ENCODE results near the gene FRMD4A. TPM values are rescaled to one million over a fixed set of nuclear protein-coding genes. Genes with fewer than 3 reads are reported as not detected.
A peak's percentile ranks its signal among the peaks of the same experiment; 100 is the strongest.

FRMD4A gene
- total and polyA plus RNA-seq, 2 of the 4 experiments (the other 2 are of a cell fraction), result 30.3 to 68.8 TPM

- TF ChIP-seq, protein P1, sequence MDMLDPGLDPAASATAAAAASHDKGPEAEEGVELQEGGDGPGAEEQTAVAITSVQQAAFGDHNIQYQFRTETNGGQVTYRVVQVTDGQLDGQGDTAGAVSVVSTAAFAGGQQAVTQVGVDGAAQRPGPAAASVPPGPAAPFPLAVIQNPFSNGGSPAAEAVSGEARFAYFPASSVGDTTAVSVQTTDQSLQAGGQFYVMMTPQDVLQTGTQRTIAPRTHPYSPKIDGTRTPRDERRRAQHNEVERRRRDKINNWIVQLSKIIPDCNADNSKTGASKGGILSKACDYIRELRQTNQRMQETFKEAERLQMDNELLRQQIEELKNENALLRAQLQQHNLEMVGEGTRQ (IDR thresholded peaks at IDR 0.05; ENCODE audit: low read depth, low read length), result no peak
Observed at GRCh38 chr10:13925971-13926780, 404.5 kb downstream of the FRMD4A start (continued).

GRCh38 chr10:13924040-13924725, 406.5 kb downstream of the FRMD4A start:
- no TSS peak for BruUV-seq (replicated peaks)
- Histone ChIP-seq H4K91ac (ENCODE audit: insufficient read depth, low read depth, low read length) (peak overlapping the region; percentile 96), H4K5ac (ENCODE audit: low read depth, low read length) (peak overlapping the region; percentile 93), H3K4ac (ENCODE audit: low read depth, low read length) (peak overlapping the region; percentile 98), H3K4me1 (ENCODE audit: control insufficient read depth, insufficient read depth, low read length) (peaks cover 9% of the 10 kb centered on the region), H3K4me3 (ENCODE audit: insufficient read depth, low read depth, low read length) (no peak overlapping the region), H3K56ac (ENCODE audit: extremely low read depth, insufficient read depth, low read length) (peak overlapping the region; percentile 88), H4K8ac (ENCODE audit: low read depth in 2 of 2, low read length in 2 of 2) (peak overlapping the region; percentile 88 to 98), H3K27me3 (ENCODE audit: control insufficient read depth, insufficient read depth, low read length) (no peaks in the 10 kb centered on the region), H3K18ac (ENCODE audit: low read depth, low read length) (peak overlapping the region; percentile 94), H3K9me3 (ENCODE audit: control insufficient read depth, insufficient read depth, low read length) (no peaks in the 10 kb centered on the region), H2AFZ (replicated peaks; ENCODE audit: low read length, poor library complexity) (peak overlapping the region; percentile 82), H2BK120ac (ENCODE audit: low read depth, low read length) (peak overlapping the region; percentile 98), H2AK5ac (ENCODE audit: low read depth, low read length) (peak overlapping the region; percentile 98), H2BK20ac (ENCODE audit: low read depth, low read length) (peak overlapping the region; percentile 98), H3K36me3 (ENCODE audit: control insufficient read depth, insufficient read depth, low read length) (no peaks in the 10 kb centered on the region), H2BK5ac (ENCODE audit: low read depth, low read length, poor library complexity, severe bottlenecking) (peak overlapping the region; percentile 98), H2AK9ac (replicated peaks; ENCODE audit: low read depth, low read length, poor library complexity) (peak overlapping the region; percentile 92), H3K79me1 (ENCODE audit: low read depth in 1 of 2, low read length in 2 of 2) (peaks cover 0 to 32% of the 10 kb centered on the region in 2 experiments; a peak in 2 of 4 replicates), H3K4me2 (ENCODE audit: low read depth, low read length) (peak overlapping the region; percentile 61), H3K14ac (replicated peaks; ENCODE audit: low read depth, low read length) (peak overlapping the region; percentile 98), H4K20me1 (ENCODE audit: insufficient read depth, low read length) (no peaks in the 10 kb centered on the region), H3K9ac (ENCODE audit: low read depth, low read length) (peak overlapping the region; percentile 22), H3K23ac (ENCODE audit: low read depth, low read length) (peak overlapping the region; percentile 87; the same call in 1 of the 2 replicates), H3K27ac (ENCODE audit: insufficient read depth, low read length) (peak overlapping the region; percentile 95), H3K9me1 (ENCODE audit: insufficient read depth, low read length) (peaks cover 9% of the 10 kb centered on the region), H2BK15ac (ENCODE audit: low read depth, low read length) (peak overlapping the region; percentile 99)
- ATAC-seq (ENCODE audit: low read depth) (peak; percentile 90), DNase-seq (peak; percentile 96)
- POLR2A ChIA-PET (ENCODE audit: unreplicated experiment), result interaction anchor here (0.7 kb wide), 1 partner anchor 1274 kb away, joined by 4 read pairs; no protein-coding TSS in a partner anchor
- in situ Hi-C loops (cut with MboI; ENCODE audit: low sequenced_read_pairs), result no loop called here
- dilution Hi-C loops (cut with HindIII; ENCODE audit: low sequenced_read_pairs, unreplicated experiment), result no loop called here
- intact Hi-C loops (cut with micrococcal nuclease), result loop anchor here (1.0 kb wide), 1 partner anchor 85 kb away; no protein-coding TSS in a partner anchor
- CTCF ChIA-PET, result interaction anchor here (0.6 to 0.7 kb wide), 2 partner anchors 10 kb away, joined by 3 to 5 read pairs; no protein-coding TSS in a partner anchor
- 7% methylated on average over 3 of the region's 6 CpGs; no CpG with 5 or more reads in 1 of the 2 experiments for WGBS, 2 experiments (ENCODE audit: extremely low coverage in 2 of 2, insufficient read length in 1 of 2)
- TF ChIP-seq MXI1 (IDR thresholded peaks at IDR 0.05; ENCODE audit: borderline replicate concordance, low read depth, low read length) (no peak), CEBPB (IDR thresholded peaks at IDR 0.05; ENCODE audit: low read depth, low read length) (peak; percentile 94), RFX5 (IDR thresholded peaks at IDR 0.05; ENCODE audit: low read depth, low read length) (no peak), NFE2L2 (IDR thresholded peaks at IDR 0.05; ENCODE audit: low read depth, low read length) (no peak), POLR2A (IDR thresholded peaks at IDR 0.05; ENCODE audit: low read depth, low read length) (0 out of 2 replicates have a peak, but pooled peaks have one; percentile 26), RAD21 (IDR thresholded peaks at IDR 0.05; ENCODE audit: low read length) (no peak), MAFK (IDR thresholded peaks at IDR 0.05; ENCODE audit: low read depth, low read length) (no peak), CHD1 (IDR thresholded peaks at IDR 0.05; ENCODE audit: low read depth, low read length) (no peak)
- TF ChIP-seq, protein P1 (IDR thresholded peaks at IDR 0.05; ENCODE audit: low read depth, low read length), result peak; percentile 23; the same call in 1 of the 2 replicates
- TF ChIP-seq, protein P2, sequence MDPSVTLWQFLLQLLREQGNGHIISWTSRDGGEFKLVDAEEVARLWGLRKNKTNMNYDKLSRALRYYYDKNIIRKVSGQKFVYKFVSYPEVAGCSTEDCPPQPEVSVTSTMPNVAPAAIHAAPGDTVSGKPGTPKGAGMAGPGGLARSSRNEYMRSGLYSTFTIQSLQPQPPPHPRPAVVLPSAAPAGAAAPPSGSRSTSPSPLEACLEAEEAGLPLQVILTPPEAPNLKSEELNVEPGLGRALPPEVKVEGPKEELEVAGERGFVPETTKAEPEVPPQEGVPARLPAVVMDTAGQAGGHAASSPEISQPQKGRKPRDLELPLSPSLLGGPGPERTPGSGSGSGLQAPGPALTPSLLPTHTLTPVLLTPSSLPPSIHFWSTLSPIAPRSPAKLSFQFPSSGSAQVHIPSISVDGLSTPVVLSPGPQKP (IDR thresholded peaks at IDR 0.05; ENCODE audit: borderline replicate concordance, low read depth, low read length), result no peak

Measured in IMR-90 (cell line).